ENCODE data around the gene GALNT12. TPM values are rescaled to one million over a fixed set of nuclear protein-coding genes. Genes with fewer than 3 reads are reported as not detected.

Gene GALNT12
- total RNA-seq, 1 donor from 2014 or later: 10.2 TPM

DNA sequence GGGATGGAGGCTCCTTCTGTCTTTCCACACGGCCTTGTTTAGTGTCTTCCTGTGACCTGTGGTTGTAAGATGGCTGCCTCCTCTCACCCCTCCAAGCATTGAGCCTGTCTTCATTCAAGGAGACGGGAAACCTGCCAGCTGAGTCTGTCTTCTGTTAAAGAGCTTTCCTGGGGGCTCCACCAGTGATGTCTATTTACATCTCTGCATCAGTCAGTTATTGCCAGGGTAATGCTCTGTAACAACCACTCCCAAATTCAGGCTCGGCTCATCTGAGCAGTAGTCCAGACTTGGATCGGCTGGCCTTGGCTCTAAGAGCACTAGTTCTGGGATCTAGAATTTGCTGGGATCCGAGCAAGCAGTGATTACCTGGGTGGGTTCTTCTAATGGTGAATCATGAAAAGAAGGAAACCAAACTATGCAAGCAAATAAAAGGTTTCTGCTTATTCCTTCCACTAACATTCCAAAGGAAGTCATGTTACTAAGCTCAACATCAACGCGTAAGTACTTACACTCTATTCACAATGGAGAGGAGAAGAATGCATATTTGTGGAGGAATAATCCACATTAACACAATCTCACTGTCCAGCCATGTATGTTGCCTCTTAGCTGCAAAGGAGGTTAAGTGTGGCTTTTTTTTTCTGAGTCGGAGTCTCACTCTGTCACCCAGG lies 61.7 kb downstream of the GALNT12 start:
- H3K27me3 ChIP-seq (ENCODE audit: control insufficient read depth, insufficient read depth, low read length): peaks cover 5% of the 10 kb centered on the region
- H3K36me3 ChIP-seq (ENCODE audit: control insufficient read depth, insufficient read depth, low read length): no peaks in the 10 kb centered on the region
- no peak for TF ChIP-seq CTCF (IDR thresholded peaks at IDR 0.05; ENCODE audit: insufficient read depth, low read length, poor library complexity, severe bottlenecking)
- no peak for DNase-seq (ENCODE audit: low read depth)
- H3K4me3 ChIP-seq (ENCODE audit: low read depth, low read length): no peak overlapping the region

- no peak for TF ChIP-seq CTCF (IDR thresholded peaks at IDR 0.05; ENCODE audit: insufficient read depth, low read length, poor library complexity, severe bottlenecking)
- DNase-seq (ENCODE audit: low read depth): no peak
- no peak overlapping the region for H3K4me3 ChIP-seq (ENCODE audit: low read depth, low read length)
- H3K36me3 ChIP-seq (ENCODE audit: control insufficient read depth, insufficient read depth, low read length): no peaks in the 10 kb centered on the region
- H3K27me3 ChIP-seq (ENCODE audit: control insufficient read depth, insufficient read depth, low read length): peaks cover 5% of the 10 kb centered on the region
Observed at GRCh38 chr9:98869866-98870265, 62.4 kb downstream of the GALNT12 start.

GRCh38 chr9:98870782-98871557 lies 63.5 kb downstream of the GALNT12 start:
- Histone ChIP-seq H3K4me3 (ENCODE audit: low read depth, low read length) (no peak overlapping the region), H3K27me3 (ENCODE audit: control insufficient read depth, insufficient read depth, low read length) (peaks cover 5% of the 10 kb centered on the region), H3K36me3 (ENCODE audit: control insufficient read depth, insufficient read depth, low read length) (no peaks in the 10 kb centered on the region)
- DNase-seq (ENCODE audit: low read depth): no peak
- TF ChIP-seq CTCF (IDR thresholded peaks at IDR 0.05; ENCODE audit: insufficient read depth, low read length, poor library complexity, severe bottlenecking): no peak

- DNase-seq (ENCODE audit: low read depth): no peak
Observed at GRCh38 chr9:98871558-98872065, 64.1 kb downstream of the GALNT12 start.

DNA sequence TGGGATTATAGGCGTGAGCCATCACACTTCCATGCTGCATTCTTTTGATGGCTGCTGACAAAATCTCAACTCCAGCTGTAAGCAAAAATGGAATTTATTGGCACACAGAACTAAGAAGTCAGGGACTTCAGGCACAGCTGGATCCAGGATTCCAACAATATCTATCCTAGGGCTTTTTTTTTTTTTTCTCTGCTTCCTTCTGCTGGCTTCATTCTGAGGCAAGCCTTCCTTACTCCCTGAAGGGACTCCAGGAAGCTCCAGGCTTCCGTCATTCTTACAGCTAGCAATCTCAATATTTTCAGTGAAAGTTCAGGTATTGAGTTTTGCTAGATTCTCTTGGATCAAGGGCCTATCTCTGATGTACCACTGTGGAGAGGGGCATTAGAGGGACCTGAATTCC lies 66.1 kb downstream of the GALNT12 start:
- DNase-seq (ENCODE audit: low read depth): no peak

More at GRCh38 chr9:98871558-98872065, 64.1 kb downstream of the GALNT12 start:
- Histone ChIP-seq H3K4me3 (ENCODE audit: low read depth, low read length) (no peak overlapping the region), H3K27me3 (ENCODE audit: control insufficient read depth, insufficient read depth, low read length) (peaks cover 5% of the 10 kb centered on the region), H3K36me3 (ENCODE audit: control insufficient read depth, insufficient read depth, low read length) (no peaks in the 10 kb centered on the region)
- TF ChIP-seq CTCF (IDR thresholded peaks at IDR 0.05; ENCODE audit: insufficient read depth, low read length, poor library complexity, severe bottlenecking): no peak

More for the DNA sequence above, 66.1 kb downstream of the GALNT12 start:
- Histone ChIP-seq H3K36me3 (ENCODE audit: control insufficient read depth, insufficient read depth, low read length) (no peaks in the 10 kb centered on the region), H3K27me3 (ENCODE audit: control insufficient read depth, insufficient read depth, low read length) (peaks cover 5% of the 10 kb centered on the region), H3K4me3 (ENCODE audit: low read depth, low read length) (no peak overlapping the region)
- no peak for TF ChIP-seq CTCF (IDR thresholded peaks at IDR 0.05; ENCODE audit: insufficient read depth, low read length, poor library complexity, severe bottlenecking)
